ENCODE results near the gene KRTAP3-3. TPM values are rescaled to one million over a fixed set of nuclear protein-coding genes. Genes with fewer than 3 reads are reported as not detected.
"Not testable (repeated sequence)": the region's sequence is repeated elsewhere in the genome, so short reads cannot be mapped to it uniquely, and the experiment has no call there.

The KRTAP3-3 gene
- polyA plus RNA-seq (ENCODE audit: insufficient read length) = not detected
- long read RNA-seq, donor 1 = 0 reads
- long read RNA-seq, donor 2 = 0 reads
- long read RNA-seq, donor 3 = 0 reads
- long read RNA-seq, donor 4 = 0 reads
- long read RNA-seq, donor 5 = 0 reads
- long read RNA-seq, donor 6 = 0 reads
- long read RNA-seq, donor 7 = 0 reads
- long read RNA-seq, donor 8 = 0 reads

- DNase-seq = no peak
Observed at GRCh38 chr17:40993839-40994238, at the start of gene KRTAP3-3. Gene KRTAP3-3 (minus strand): TSS chr17:40994164. CDS start chr17:40994097, 67 bp downstream.

GRCh38 chr17:41042953-41043352, 49.0 kb upstream of the KRTAP3-3 start:
- no peak for DNase-seq

DNA sequence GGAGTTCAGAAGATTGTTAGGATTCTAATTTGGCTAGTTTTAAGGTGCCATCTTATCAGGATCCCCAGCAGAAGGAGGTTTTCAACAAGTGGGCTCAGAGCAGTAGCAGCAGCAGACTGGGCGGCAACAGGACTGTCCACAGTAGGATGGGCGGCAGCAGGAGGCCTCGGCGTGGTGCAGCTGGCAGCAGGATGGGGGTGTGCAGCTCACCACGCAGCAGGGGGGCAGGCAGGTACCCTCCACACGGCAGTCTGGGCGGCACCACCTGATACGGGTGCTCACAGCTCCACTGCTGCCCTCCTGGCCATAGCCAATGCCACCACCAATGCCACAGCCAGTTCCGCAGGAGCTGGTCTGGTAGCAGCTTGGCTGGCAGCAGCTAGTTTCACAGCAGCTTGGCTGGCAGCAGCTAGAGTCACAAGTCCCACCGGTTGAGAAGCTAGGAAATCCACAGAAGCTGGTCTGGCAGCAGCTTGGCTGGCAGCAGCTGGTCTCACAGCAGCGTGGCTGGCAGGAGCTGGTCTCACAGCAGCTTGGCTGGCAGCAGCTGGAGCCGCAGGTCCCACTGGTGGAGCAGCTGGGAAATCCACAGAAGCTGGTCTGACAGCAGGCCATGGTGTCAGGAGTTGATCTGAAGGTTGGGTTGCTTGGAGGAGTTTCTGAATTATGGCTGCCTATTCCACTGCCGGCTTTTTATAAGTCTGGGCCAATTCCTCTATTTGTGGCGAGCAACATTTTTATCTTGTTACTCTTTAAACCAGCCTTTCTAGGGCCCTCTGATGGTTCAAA, 47.0 kb upstream of the KRTAP3-3 start, which contains the start of gene KRTAP1-1:
TSS of gene KRTAP1-1 (minus strand) at position 668 of the 789 bp plus-strand sequence. CDS start at position 615, 53 bp downstream.
- DNase-seq = not testable (repeated sequence)

DNA sequence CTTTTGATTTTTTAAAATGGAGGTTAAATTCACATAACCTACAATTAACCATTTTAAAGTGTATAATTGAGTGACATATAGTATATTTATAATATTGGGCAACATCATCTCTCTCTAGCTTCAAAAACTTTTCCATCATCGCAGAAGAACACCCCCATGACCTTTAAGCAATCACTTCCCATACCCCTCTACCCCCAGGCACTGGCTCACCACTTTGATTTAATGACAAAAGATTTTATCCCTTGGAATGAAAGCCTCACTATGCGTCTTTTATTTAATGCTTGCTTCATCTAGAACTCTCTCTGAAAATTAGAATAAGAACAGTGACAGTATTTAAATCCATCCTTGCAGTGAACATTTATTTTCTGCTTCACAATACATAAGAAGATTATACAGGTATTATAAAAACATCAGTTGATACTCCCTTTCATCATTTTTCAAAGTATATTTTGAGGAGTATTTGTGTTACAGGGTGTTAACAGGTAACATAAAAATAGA, 43.9 kb upstream of the KRTAP3-3 start:
- no peak for DNase-seq

GRCh38 chr17:41034346-41034935, 40.5 kb upstream of the KRTAP3-3 start, which contains the start of gene KRTAP1-3:
Gene KRTAP1-3 (minus strand): TSS chr17:41034874. CDS start chr17:41034821, 53 bp downstream.
- DNase-seq = not testable (repeated sequence)

DNA sequence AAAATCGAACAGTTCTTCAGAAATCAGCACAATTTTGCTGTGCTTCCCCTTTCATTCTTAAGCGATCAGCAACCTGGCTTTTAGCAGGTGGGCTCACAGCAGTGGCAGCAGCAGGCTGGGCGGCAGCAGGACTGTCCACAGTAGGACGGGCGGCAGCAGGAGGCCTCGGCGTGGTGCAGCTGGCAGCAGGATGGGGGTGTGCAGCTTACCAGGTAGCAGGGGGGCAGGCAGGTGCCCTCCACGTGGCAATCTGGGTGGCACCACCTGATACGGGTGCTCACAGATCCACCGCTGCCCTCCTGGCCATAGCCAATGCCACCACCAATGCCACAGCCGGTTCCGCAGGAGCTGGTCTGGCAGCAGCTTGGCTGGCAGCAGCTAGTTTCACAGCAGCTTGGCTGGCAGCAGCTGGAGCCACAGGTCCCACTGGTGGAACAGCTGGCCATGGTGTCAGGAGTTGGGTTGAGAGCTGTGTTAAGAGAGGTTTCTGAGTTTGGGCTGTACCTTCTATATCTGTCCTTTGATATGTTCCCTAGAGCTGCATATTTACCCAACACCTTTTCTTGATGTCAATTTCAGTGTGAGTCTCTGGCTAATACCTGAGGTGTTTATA, 35.8 kb upstream of the KRTAP3-3 start, which contains the start of gene KRTAP1-4:
TSS of gene KRTAP1-4 (minus strand) at position 563 of the 613 bp plus-strand sequence. CDS start at position 446, 117 bp downstream.
- no peak for DNase-seq

- DNase-seq = no peak
Observed at GRCh38 chr17:41026715-41027471, 32.9 kb upstream of the KRTAP3-3 start, which contains the start of gene KRTAP1-5. Gene KRTAP1-5 (minus strand): TSS chr17:41027208. CDS start chr17:41027155, 53 bp downstream.

- no peak for DNase-seq
Observed at GRCh38 chr17:41024697-41025096, 30.7 kb upstream of the KRTAP3-3 start.

DNA sequence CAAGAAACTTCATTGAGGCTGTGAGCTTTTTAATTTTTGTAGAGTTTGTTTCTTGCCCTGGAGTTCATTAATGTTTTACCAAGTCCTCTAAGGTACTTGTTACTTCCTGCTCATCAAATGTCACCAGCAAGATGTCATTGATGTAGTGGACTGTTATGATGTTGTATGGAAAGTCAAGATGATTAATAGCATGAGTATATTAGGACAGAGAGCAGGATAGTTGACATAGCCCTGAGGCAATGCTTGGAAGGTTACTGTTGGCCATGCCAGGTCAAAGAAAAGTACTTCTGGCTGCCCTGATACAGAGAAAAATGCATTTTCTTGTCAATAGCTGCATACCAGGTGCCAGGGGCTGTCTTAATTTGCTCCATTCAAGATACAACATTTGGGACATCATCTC, 26.4 kb upstream of the KRTAP3-3 start:
- no peak for DNase-seq

DNA sequence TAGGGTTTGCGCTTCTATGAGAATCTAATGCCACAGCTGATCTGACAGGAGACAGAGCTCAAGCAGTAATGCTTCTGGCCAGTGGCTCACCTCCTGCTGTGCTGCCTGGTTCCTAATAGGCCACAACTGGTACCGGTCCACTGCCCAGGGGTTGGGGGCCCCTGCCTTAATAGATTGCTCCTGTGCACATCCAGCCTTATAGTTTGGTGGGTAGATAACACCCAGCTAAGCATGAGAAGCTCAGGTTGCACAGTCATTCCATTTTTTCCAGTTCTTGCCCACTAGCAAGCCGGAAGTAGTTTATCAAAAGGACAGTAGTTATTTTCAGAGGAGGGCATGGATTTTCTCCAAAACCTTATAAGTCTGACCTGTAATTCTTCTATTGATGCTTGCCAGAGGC, 25.5 kb upstream of the KRTAP3-3 start:
- no peak for DNase-seq

GRCh38 chr17:41018541-41018940, 24.6 kb upstream of the KRTAP3-3 start:
- no peak for DNase-seq

GRCh38 chr17:41016578-41017215, 22.7 kb upstream of the KRTAP3-3 start:
- DNase-seq = no peak

- no peak for DNase-seq
Observed at GRCh38 chr17:41015454-41015853, 21.5 kb upstream of the KRTAP3-3 start.

DNA sequence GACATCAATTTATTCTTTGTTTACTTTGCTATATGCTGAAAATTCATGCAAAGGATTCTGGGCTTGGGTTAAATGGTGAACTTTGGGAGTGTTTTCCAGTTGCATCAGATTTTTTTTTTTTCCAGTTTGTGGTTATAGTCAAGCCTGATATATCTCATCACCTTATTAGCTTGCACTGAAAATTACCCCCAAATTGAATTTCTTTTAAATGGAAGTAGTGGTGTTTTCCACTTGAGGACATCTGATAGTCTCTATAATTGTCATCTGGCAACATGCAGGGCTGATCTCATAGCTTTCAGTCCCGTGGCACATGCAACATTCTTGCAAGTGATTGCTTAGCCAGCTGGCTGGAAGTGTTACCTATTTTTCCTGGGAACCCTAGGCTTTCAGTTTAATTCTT, 19.6 kb upstream of the KRTAP3-3 start:
- DNase-seq = no peak

DNA sequence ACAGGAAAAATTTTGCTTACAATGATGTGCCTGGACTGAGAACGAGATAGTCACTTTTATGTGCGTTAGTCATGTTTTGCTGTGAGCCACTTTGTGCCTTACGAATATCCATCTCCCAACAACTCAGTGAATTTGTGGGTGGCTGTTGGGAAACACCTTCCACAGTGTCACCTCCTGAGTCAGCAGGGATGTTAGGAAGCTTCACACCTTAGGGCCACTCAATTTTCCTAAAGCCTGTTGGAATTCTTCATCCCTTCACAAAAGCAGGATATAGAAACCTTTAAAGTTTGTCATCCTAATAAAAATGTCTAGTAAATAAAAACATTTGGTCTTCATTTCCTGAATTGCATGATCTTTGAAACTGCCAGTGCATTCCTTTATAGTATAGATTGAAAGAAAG, 19.2 kb upstream of the KRTAP3-3 start:
- no peak for DNase-seq

- DNase-seq = no peak
Observed at GRCh38 chr17:41012326-41013120, 18.6 kb upstream of the KRTAP3-3 start.

GRCh38 chr17:41010441-41010840, 16.5 kb upstream of the KRTAP3-3 start:
- DNase-seq = no peak

DNA sequence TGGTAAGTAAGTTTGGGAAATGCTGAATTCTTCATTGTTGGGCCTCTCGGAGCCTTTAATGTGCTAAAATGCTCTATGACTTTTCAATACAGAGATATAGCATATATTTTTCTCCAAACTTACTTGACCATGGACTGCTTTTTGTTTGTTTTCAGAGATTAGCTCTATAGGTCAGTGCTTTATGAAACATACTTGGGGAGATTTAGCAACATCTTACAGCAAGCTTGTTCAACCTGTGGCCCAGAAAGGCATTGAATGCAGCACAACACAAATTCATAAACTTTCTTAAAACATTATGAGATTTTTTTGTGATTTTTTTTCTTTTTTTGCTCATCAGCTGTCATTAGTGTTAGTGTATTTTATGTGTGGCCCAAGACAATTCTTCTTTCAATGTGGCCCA, 16.0 kb upstream of the KRTAP3-3 start:
- DNase-seq = no peak

DNA sequence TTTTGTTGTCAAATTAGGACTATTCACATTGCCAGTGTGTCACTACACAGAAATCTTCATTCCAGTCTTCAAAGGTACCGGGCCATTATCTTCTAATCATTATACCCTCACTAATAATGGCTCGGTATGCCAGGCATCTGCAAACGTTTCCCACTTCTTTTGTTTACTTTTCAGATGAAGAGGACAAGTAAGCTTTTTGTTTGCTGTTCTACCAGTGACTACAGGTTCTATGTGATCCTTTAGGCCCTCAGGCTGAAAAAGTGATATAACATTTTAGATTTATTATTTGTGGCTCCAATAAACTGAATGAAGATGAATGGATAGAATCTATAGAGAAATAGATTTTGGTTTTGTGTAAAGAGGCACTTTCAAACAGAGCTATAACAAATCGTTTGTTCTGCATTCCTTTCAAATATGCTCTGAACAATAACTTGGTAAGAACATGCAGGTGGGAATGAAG, 15.4 kb upstream of the KRTAP3-3 start:
- DNase-seq = no peak

- no peak for DNase-seq
Observed at GRCh38 chr17:41008811-41009210, 14.8 kb upstream of the KRTAP3-3 start, which contains the start of gene KRTAP3-1. Gene KRTAP3-1 (minus strand): TSS chr17:41009128. CDS start chr17:41009074, 54 bp downstream.
